ENCODE data around the gene STOML1. TPM values are rescaled to one million over a fixed set of nuclear protein-coding genes. Genes with fewer than 3 reads are reported as not detected.

The STOML1 gene
- polyA plus RNA-seq, 1 donor from 2014 or later = 49.5 TPM

GRCh38 chr15:74036271-74037170, 44.4 kb upstream of the STOML1 start:
- H3K79me2 ChIP-seq (replicated peaks; ENCODE audit: insufficient read depth, low read length) = no peaks in the 10 kb centered on the region
- TF ChIP-seq, protein P1, sequence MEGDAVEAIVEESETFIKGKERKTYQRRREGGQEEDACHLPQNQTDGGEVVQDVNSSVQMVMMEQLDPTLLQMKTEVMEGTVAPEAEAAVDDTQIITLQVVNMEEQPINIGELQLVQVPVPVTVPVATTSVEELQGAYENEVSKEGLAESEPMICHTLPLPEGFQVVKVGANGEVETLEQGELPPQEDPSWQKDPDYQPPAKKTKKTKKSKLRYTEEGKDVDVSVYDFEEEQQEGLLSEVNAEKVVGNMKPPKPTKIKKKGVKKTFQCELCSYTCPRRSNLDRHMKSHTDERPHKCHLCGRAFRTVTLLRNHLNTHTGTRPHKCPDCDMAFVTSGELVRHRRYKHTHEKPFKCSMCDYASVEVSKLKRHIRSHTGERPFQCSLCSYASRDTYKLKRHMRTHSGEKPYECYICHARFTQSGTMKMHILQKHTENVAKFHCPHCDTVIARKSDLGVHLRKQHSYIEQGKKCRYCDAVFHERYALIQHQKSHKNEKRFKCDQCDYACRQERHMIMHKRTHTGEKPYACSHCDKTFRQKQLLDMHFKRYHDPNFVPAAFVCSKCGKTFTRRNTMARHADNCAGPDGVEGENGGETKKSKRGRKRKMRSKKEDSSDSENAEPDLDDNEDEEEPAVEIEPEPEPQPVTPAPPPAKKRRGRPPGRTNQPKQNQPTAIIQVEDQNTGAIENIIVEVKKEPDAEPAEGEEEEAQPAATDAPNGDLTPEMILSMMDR (IDR thresholded peaks at IDR 0.05; ENCODE audit: poor library complexity, severe bottlenecking) = peak; percentile 71
- TF ChIP-seq, protein P2, sequence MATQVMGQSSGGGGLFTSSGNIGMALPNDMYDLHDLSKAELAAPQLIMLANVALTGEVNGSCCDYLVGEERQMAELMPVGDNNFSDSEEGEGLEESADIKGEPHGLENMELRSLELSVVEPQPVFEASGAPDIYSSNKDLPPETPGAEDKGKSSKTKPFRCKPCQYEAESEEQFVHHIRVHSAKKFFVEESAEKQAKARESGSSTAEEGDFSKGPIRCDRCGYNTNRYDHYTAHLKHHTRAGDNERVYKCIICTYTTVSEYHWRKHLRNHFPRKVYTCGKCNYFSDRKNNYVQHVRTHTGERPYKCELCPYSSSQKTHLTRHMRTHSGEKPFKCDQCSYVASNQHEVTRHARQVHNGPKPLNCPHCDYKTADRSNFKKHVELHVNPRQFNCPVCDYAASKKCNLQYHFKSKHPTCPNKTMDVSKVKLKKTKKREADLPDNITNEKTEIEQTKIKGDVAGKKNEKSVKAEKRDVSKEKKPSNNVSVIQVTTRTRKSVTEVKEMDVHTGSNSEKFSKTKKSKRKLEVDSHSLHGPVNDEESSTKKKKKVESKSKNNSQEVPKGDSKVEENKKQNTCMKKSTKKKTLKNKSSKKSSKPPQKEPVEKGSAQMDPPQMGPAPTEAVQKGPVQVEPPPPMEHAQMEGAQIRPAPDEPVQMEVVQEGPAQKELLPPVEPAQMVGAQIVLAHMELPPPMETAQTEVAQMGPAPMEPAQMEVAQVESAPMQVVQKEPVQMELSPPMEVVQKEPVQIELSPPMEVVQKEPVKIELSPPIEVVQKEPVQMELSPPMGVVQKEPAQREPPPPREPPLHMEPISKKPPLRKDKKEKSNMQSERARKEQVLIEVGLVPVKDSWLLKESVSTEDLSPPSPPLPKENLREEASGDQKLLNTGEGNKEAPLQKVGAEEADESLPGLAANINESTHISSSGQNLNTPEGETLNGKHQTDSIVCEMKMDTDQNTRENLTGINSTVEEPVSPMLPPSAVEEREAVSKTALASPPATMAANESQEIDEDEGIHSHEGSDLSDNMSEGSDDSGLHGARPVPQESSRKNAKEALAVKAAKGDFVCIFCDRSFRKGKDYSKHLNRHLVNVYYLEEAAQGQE (IDR thresholded peaks at IDR 0.05; ENCODE audit: borderline replicate concordance) = no peak
- no peak for TF ChIP-seq POLR2AphosphoS5 (IDR thresholded peaks at IDR 0.05)
- no peak for TF ChIP-seq TAF1 (IDR thresholded peaks at IDR 0.05; ENCODE audit: low read depth)
- TF ChIP-seq RAD21 (conservative IDR thresholded peaks at IDR 0.05) = peak; percentile 61
- TF ChIP-seq EP300 (conservative IDR thresholded peaks at IDR 0.05; ENCODE audit: poor library complexity, severe bottlenecking) = no peak
- TF ChIP-seq MXI1 (conservative IDR thresholded peaks at IDR 0.05; ENCODE audit: poor library complexity, severe bottlenecking) = no peak
- TF ChIP-seq EZH2 (IDR thresholded peaks at IDR 0.05; ENCODE audit: borderline replicate concordance, insufficient read depth, low read length, poor library complexity, severe bottlenecking) = no peak
- TF ChIP-seq SMC3 (conservative IDR thresholded peaks at IDR 0.05; ENCODE audit: poor library complexity) = peak; percentile 73
- no peak overlapping the region for H3K27ac ChIP-seq (ENCODE audit: low read length)
- H3K36me3 ChIP-seq (ENCODE audit: insufficient read depth, low read length) = no peaks in the 10 kb centered on the region
- no peaks in the 10 kb centered on the region for H3F3A ChIP-seq (ENCODE audit: insufficient read depth, low read length, poor library complexity, severe bottlenecking)
- H3K9ac ChIP-seq (ENCODE audit: low read length) = no peak overlapping the region
- H3K9me3 ChIP-seq (ENCODE audit: low read length) = no peaks in the 10 kb centered on the region
- no peak overlapping the region for H2AFZ ChIP-seq (ENCODE audit: low read depth, low read length)
- no peak overlapping the region for H3K4me2 ChIP-seq (ENCODE audit: low read length)
- no peaks in the 10 kb centered on the region for H3K27me3 ChIP-seq (ENCODE audit: insufficient read depth, low read depth, low read length)
- no peak overlapping the region for H3K4me3 ChIP-seq (ENCODE audit: low read length)
- no peaks in the 10 kb centered on the region for H4K20me1 ChIP-seq (ENCODE audit: insufficient read depth)
- no peaks in the 10 kb centered on the region for H3K9me2 ChIP-seq (ENCODE audit: insufficient read depth, low read length)

DNA sequence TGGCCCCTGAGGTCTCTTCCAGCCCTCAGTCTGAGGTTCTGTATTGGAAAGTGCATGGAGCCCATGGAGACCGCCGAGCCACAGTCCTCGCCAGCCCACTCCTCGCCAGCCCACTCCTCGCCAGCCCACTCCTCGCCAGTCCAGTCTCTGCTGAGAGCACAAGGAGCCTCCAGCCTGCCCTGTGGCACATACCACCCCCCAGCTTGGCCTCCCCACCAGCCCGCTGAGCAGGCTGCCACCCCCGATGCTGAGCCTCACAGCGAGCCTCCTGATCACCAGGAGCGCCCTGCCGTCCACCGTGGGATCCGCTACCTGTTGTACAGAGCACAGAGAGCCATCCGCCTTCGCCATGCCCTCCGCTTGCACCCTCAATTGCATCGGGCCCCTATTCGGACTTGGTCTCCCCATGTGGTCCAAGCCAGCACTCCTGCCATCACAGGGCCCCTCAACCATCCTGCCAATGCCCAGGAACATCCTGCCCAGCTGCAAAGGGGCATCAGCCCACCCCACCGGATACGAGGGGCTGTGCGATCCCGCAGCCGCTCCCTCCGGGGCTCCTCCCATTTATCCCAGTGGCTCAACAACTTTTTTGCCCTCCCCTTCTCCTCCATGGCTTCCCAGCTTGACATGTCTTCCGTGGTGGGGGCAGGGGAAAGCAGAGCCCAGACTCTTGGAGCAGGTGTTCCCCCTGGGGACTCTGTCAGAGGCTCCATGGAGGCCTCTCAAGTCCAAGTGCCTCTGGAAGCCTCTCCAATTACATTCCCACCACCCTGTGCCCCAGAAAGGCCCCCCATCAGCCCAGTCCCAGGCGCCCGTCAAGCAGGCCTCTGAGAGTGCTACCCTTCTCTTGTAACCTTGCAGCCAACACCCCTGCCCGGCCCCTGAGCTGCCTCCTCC, 43.3 kb upstream of the STOML1 start:
- Histone ChIP-seq H3K9me2 (ENCODE audit: insufficient read depth, low read length) (no peaks in the 10 kb centered on the region), H3K27me3 (ENCODE audit: insufficient read depth, low read depth, low read length) (no peaks in the 10 kb centered on the region), H3K36me3 (ENCODE audit: insufficient read depth, low read length) (no peaks in the 10 kb centered on the region), H3K79me2 (replicated peaks; ENCODE audit: insufficient read depth, low read length) (no peaks in the 10 kb centered on the region), H3K4me2 (ENCODE audit: low read length) (no peak overlapping the region), H3K4me3 (ENCODE audit: low read length) (no peak overlapping the region), H3K27ac (ENCODE audit: low read length) (no peak overlapping the region), H3K9ac (ENCODE audit: low read length) (no peak overlapping the region), H2AFZ (ENCODE audit: low read depth, low read length) (no peak overlapping the region), H4K20me1 (ENCODE audit: insufficient read depth) (no peaks in the 10 kb centered on the region), H3K9me3 (ENCODE audit: low read length) (no peaks in the 10 kb centered on the region), H3F3A (ENCODE audit: insufficient read depth, low read length, poor library complexity, severe bottlenecking) (no peaks in the 10 kb centered on the region)
- no peak for TF ChIP-seq POLR2AphosphoS5 (IDR thresholded peaks at IDR 0.05)
- no peak for TF ChIP-seq MXI1 (conservative IDR thresholded peaks at IDR 0.05; ENCODE audit: poor library complexity, severe bottlenecking)
- TF ChIP-seq EZH2 (IDR thresholded peaks at IDR 0.05; ENCODE audit: borderline replicate concordance, insufficient read depth, low read length, poor library complexity, severe bottlenecking) = no peak
- no peak for TF ChIP-seq SMC3 (conservative IDR thresholded peaks at IDR 0.05; ENCODE audit: poor library complexity)

Data from neural cell (in vitro differentiated cells).